GM12874 (cell line): ENCODE results near the gene AP1M2.

Experiments
- TF ChIP-seq, protein P1 (sequence below): IDR thresholded peaks from 2 replicates; pipeline ENCODE4 v1.5.1; 2011; ENCODE audit warnings: low read depth, mild to moderate bottlenecking, control low read depth, low read length, moderate library complexity; ENCODE audit not compliant: insufficient read depth

AP1M2 gene

DNA sequence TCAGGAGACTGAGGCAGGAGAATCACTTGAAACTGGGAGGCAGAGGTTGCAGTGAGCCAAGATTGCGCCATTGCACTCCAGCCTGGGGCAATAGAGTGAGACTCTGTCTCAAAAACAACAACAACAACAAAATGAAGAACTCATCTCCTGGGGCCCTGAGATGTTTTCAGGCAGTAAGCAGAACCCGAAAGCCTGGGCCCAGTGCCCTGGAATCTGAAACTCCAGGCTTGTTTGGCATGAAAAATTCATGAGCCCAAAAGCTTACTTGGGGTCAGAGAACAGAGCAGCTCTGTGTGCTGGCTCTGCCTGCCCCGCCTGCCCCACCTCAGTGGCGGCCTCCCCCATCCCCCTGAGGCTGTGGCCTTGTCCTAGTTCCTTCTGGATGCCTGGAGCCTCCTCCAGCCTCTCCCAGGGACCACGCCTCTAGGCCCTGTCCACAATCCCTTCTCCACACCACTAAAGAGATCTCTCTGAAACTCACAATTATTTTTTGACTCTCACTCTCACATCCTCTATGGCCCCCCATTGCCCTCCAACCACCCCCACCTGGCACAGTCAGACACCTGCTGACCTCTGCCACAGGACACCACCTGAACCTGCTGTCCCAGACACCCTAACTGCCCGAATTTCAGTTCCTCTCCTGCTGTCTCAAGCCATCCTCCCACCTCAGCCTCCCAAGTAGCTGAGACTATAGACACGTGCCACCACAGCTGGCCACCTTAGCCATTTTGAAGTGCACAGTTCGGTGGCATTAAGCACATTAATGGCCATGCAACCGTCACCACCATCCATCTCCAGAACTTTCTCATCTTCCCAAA, 6.9 kb upstream of the AP1M2 start:
- TF ChIP-seq, protein P1, sequence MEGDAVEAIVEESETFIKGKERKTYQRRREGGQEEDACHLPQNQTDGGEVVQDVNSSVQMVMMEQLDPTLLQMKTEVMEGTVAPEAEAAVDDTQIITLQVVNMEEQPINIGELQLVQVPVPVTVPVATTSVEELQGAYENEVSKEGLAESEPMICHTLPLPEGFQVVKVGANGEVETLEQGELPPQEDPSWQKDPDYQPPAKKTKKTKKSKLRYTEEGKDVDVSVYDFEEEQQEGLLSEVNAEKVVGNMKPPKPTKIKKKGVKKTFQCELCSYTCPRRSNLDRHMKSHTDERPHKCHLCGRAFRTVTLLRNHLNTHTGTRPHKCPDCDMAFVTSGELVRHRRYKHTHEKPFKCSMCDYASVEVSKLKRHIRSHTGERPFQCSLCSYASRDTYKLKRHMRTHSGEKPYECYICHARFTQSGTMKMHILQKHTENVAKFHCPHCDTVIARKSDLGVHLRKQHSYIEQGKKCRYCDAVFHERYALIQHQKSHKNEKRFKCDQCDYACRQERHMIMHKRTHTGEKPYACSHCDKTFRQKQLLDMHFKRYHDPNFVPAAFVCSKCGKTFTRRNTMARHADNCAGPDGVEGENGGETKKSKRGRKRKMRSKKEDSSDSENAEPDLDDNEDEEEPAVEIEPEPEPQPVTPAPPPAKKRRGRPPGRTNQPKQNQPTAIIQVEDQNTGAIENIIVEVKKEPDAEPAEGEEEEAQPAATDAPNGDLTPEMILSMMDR: no peak

DNA sequence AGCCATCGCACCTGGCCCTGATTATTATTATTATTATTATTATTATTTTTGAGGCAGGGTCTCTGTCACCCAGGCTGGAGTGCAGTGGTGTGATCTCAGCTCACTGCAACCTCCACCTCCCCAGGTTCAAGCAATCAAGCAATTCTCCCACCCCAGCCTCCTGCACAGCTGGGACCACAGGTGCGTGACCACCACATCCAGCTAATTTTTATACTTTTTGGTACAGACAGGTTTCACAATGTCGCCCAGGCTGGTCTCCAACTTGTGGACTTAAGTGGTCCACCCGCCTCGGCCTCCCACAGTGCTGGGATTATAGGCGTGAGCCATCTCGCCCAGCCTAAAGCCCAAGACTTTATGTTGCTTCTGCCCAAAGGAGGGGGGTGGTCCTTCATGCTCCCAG, 6.0 kb upstream of the AP1M2 start:
- TF ChIP-seq, protein P1: no peak

DNA sequence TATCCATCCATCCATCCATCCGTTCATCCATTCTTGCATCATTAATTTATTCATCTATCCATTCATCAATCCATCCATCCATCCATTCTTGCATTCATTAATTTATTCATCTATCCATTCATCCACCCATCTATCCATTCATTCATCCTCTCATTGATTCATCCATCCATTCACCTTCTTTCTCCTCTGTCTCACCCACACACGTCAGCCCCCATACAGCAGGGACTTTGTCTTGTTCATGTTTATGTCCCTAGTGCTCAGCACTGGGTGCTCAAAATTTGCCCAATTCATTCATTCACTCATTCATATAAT, 683 bp upstream of the AP1M2 start:
- TF ChIP-seq, protein P1: no peak

DNA sequence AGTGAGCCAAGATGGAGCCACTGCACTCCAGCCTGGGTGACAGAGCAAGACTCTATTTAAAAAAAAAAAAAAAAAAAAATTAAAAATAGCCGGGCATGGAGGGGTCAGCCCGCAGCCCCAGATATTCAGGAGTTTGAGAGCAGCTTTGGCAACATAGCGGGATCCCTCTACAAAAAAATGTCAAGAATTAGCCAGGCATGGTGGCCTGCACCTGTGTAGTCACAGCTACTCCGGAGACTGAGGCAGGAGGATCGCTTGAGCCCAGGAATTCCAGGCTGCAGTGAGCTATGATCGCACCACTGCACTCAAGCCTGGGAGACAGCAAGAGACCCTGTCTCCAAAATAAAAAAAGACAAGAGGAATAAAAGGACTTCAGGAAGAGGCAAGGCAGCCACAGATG, 716 bp downstream of the AP1M2 start:
- TF ChIP-seq, protein P1: no peak

DNA sequence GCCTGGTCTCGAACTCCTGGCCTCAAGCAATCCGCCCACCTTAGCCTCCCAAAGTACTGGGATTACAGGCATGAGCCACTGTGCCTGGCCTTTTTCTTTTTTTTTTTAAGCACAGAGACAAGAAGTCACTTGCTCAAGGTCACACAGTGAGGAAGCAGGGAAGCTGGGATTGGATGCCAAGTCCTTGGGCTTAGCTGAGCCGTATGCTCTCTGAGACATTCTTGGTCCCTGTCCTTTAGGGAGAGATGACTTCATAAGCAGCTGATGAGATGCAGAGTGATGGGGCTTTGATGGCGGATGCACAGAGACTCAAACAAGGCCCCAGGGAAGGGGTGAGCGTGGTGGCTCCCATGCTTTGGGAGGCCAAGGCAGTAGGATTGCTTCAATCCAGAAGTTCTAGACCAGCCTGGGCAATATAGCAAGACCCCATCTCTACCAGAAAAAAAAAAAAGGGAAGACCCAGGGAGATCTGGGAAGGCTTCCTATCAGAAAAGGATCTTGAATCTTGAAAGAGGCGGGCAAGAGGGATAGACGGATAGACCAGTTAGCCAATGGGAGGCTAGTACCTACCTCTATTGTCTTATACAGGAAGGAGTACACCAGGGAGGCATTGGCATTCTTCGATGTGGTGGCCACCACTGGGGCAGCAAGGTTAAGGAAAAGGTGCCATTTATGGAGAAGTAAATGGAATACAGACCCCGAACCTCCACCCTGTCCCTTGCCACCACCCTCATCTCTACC, 3.9 kb downstream of the AP1M2 start:
- TF ChIP-seq, protein P1: no peak

DNA sequence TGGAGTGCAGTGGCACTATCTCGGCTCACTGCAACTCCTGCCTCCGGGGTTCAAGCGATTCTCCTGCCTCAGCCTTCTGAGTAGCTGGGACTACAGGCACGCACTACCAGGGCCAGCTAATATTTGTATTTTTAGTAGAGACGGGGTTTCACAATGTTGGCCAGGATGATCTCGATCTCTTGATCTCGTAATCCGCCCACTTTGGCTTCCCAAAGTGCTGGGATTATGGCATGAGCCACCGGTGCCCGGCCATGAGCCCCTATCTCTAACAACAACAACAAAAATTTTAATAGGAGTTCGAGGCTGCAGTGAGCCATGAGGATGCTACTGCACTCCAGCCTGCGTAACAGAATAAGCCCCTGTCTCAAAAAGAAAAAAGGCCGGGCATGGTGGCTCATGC, 5.0 kb downstream of the AP1M2 start:
- TF ChIP-seq, protein P1: no peak

DNA sequence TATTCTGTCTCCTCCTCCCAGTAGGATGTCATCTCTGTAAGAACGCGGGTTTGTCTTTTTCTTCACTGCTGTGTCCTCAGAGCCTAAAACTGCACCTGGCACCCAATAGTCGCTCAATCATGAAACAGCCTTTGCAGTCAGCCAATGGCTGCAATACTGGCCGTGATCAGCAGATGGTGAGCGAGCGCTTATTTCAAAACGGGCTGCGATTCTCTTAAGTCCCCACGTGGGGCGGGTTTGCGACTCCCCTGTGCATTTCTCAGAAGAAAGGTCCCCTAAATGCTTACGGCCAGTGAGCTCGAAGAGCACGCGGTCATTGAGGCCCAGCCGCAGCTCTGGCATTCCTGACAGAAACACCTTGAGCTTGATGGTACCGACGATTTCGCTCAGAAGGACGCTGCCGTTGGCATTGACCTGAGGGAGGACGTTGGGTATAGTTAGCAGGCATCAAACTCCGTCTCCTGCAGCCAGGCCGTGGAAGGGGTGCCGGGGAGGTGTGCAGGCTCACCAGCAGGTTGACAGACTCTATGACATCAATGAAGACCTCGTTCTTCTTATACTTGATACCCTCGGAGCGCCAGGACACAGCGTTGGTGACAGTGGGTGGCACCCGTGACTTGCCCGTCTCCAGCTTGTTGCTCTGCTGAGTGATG, 6.0 kb downstream of the AP1M2 start:
- TF ChIP-seq, protein P1: peak; percentile 97
